Dedifferentiated amniotic fluid mesenchymal stem cell (primary cell): ENCODE data around the gene ZNF689.

Experiments used
- DNase-seq: peaks from one replicate; pipeline ENCODE4 v3.0.0-alpha.2; 2016; ENCODE audit errors: extremely low spot score

The ZNF689 gene

DNA sequence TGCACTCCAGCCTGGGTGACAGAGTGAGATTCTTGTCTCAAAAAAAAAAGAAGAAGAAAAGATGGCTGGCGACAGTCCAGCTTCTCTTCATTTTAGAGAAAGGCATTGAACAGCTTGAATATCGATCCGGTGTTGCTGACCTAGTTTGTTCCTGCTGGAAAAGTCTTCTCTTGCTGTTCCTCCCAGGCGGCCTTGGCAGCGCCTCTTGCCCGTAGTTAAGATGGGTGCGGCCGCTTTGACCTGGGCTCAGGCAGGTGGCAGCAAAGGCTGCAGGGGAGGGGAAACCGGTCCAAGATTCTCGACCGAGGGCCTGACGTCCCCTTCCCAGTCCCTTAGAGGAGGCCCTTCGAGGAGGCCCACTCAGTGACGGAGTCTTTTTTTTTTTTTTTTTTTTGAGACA lies 48.2 kb downstream of the ZNF689 start:
- no peak for DNase-seq

- no peak for DNase-seq
Measured at GRCh38 chr16:30561089-30561816, 48.9 kb downstream of the ZNF689 start.

- DNase-seq, result no peak
Measured at GRCh38 chr16:30559690-30560089, 50.5 kb downstream of the ZNF689 start.

DNA sequence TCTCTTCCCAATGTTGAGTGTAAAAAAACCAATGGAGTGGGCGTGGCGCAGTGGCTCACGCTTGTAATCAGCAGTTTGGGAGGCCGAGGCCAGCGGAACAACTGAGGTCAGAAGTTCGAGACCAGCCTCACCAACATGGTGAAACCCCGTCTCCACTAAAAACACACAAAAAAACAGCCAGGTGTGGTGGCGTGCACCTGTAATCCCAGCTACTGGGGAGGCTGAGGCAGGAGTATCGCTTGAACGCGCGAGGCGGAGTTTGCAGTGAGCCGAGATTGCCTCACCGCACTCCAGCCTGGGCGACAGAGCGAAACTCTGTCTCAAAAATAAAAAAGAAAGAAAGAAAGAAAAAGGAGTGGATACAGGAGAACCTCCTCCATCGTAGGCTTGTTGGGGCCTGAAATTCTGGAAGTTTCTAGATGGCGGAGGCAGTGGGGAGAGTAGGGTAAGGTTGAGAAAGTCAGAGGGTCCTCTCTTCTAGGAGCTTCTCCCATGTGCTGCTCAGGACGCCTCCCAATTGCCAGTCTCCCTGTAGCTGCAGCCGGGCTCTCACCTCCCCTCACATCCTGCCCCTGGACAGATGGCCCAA lies 51.3 kb downstream of the ZNF689 start:
- no peak for DNase-seq

- peak; percentile 98 for DNase-seq
Measured at GRCh38 chr16:30557957-30558788, 52.0 kb downstream of the ZNF689 start, which contains the start of gene ZNF764. Gene ZNF764 (minus strand): TSS chr16:30558374. CDS start chr16:30558182, 192 bp downstream.

DNA sequence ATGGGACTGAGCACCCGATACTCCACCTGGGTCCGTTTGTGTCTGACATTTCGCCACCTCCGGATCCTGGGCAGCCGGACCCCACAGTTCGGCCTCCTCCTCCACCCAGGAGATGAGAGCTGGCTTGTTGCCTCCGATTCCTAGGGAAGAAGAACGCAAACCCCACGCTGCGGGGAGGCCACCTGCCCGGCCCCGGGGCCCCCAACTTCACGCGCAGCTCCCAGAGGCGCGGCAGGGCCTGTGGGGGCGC lies 52.6 kb downstream of the ZNF689 start:
- no peak for DNase-seq

- no peak for DNase-seq
Measured at GRCh38 chr16:30556125-30556473, 54.1 kb downstream of the ZNF689 start.

DNA sequence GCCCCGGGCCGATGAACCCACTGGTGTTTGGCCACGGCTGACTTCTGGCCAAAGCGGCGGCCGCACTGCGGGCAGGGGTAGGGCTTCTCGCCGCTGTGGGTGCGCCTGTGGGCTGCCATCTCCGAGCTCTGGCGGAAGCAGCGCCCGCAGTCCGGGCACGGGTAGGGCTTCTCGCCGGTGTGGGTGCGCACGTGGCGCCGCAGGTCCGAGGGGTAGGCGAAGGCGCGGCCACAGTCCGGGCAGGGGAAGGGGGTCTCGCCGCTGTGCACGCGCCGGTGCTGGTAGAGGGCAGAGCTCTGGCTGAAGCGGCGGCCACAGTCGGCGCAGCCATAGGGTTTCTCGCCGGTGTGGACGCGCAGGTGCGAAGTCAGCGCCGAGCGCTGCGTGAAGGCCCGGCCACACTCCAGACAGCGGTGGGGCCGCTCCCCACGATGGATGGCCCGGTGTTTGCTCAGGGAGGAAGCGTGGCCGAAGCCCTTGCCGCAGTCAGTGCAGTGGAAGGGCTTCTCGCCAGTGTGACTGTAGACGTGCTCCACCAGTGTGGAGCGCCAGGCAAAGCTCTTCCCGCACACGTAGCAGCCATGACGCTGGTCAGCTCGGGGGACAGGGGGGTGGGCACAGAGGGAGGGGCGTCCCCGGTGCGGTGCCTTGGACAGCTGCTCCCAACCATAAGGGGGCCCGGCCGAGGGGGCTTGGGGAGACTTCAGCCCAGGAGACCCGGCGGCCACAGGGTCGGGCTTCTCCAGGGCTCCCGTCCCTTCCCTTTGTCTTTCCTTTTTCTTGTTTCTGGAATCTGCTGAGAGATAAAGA lies 54.7 kb downstream of the ZNF689 start:
- no peak for DNase-seq

- no peak for DNase-seq
Measured at GRCh38 chr16:30554557-30555314, 55.5 kb downstream of the ZNF689 start.

- DNase-seq, result no peak
Measured at GRCh38 chr16:30553393-30553899, 56.7 kb downstream of the ZNF689 start.

DNA sequence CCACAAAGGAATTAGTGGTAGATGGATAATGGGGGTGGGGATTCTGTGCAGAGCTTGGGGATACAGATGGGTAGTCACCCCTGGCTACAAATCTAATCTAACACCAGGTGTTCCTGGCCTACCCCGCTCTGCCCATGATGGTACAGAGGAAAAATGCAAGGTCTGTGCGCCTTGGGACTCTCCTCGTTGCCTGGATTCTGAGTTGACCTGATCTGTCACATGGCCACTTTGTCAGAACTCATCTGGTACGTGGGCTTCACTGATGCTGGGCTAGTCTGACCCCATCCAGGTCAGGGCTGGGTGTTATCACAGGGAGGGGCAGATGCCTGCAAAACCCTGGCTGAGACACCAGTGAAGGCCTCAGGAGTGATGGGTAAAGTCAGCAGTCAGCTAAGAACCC lies 57.2 kb downstream of the ZNF689 start:
- no peak for DNase-seq
